Subcutaneous adipose tissue (tissue), 4 donors: ENCODE results near the gene CDC16. TPM values are rescaled to one million over a fixed set of nuclear protein-coding genes. Genes with fewer than 3 reads are reported as not detected.

Experiments used
- total RNA-seq, 4 donors: library from RNA; depleted of rRNA; stranded (reverse); fragments of >200 nt; gene quantifications; one replicate each; pipeline ENCODE4 v1.1.0, GENCODE V29; 2016
- TF ChIP-seq, protein P1 (sequence below): fragments of 450-650 bp; IDR thresholded peaks from one replicate; pipeline ENCODE4 v1.5.1; 2016; ENCODE audit warnings: low read depth, mild to moderate bottlenecking, control low read depth, antibody characterized with exemption, moderate library complexity

The CDC16 gene
- total RNA-seq, 4 donors from 2014 or later = 69.6 to 95.5 (median 91.6) TPM

DNA sequence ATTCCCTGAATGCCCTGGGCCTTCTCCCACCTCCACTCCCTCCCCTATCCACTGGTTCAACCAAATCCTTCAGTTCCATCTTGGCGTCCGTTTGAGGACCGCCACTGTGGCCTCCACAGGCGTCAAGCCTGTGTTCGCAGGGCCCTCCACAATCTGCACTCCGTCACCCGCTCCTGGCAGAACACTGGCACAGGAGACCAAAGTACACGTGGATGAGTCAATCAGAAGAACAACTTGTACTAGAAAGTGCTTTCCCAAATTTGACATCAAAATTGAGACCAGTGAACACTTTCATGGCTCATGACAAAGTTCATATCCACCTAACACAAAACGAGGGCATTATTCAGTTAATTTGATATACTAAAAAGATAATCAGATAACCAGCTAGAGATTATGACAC lies 6.5 kb upstream of the CDC16 start:
- TF ChIP-seq, protein P1, sequence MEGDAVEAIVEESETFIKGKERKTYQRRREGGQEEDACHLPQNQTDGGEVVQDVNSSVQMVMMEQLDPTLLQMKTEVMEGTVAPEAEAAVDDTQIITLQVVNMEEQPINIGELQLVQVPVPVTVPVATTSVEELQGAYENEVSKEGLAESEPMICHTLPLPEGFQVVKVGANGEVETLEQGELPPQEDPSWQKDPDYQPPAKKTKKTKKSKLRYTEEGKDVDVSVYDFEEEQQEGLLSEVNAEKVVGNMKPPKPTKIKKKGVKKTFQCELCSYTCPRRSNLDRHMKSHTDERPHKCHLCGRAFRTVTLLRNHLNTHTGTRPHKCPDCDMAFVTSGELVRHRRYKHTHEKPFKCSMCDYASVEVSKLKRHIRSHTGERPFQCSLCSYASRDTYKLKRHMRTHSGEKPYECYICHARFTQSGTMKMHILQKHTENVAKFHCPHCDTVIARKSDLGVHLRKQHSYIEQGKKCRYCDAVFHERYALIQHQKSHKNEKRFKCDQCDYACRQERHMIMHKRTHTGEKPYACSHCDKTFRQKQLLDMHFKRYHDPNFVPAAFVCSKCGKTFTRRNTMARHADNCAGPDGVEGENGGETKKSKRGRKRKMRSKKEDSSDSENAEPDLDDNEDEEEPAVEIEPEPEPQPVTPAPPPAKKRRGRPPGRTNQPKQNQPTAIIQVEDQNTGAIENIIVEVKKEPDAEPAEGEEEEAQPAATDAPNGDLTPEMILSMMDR = no peak

- TF ChIP-seq, protein P1 = no peak
Observed at GRCh38 chr13:114229506-114229905, 5.2 kb upstream of the CDC16 start.

DNA sequence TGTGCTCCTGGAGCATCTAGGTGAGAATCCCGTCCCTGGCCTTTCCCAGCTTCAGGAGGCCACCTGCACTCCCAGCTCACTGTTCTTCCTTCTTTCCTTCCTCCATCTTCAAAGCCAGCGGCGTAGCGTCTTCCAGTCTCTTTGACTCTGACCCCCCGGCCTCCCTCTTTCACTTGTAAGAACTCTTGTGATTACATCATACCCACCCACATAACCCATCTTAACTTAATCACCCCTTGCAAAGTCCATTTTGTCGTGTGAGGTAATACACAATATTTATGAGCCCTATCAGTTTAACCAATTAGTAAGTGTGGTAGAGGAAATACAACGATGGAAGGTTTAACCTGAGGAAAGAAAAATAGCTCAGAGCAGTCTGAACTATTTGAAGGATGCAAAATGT lies 4.6 kb upstream of the CDC16 start:
- TF ChIP-seq, protein P1 = no peak

DNA sequence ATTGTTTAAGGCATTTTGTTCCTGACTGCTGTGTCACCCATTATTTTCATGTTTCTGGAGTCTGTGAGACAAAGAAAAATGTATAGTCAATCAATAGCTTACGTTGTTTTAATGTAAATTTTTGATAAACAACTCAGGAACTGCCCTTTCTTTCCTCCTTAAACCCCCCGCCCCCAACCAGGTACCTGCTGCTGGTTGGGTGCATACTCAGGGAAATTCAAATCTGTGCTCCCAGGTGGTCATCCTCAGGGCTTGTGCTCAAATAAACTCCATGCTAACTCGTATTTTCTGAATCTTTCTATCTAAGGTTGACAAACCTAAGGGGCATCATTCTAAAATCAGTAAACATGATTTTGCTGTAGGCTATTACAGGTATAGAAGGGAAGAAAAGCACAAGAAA lies 4.1 kb upstream of the CDC16 start:
- TF ChIP-seq, protein P1 = no peak

GRCh38 chr13:114231886-114232285 lies 2.8 kb upstream of the CDC16 start:
- TF ChIP-seq, protein P1 = no peak

DNA sequence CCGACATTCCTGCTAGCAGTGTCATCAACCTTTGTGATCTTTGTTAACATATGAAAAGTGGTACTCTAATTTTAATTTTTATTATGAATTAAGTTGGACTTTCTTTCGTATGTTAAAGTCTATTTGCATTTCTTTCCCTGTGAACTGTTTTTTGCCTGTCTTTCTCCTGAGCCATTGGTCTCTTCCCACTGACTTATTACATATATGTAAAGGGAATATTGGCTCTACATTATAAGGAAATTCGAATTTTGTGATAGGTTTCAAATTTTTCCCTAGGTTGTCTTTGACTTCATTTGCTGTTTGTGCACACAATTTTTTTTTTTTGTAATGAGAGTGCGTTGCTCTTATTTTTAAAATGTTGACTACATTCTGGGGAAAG lies 442 bp upstream of the CDC16 start:
- TF ChIP-seq, protein P1 = no peak

DNA sequence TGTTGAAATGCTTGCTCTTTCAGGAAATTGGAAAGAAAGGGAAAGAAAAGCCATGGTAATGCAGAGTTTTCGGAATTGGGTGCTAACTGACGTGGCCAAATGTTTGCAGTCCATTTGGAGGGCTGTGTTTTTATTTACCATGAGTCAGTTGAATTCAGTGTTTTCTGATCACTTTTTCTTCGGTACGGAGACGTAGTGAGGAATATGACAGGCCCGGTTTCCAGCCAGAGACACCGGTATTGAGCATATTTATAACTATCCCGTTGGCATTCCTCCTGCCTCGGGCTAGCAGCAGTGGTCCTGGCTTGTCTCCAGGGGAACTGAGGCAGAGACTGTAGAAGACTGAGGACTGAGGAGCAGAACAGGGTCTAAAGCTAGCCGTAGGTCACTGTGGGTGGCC lies 1.0 kb downstream of the CDC16 start:
- TF ChIP-seq, protein P1 = no peak
